Transverse colon (tissue), 4 donors: Measurements from ENCODE around the gene AP4E1.

Experiments used
- EP300 ChIP-seq: sonication (generic); formaldehyde crosslinking; IDR thresholded peaks from one replicate; pipeline ENCODE4 v1.6.1; 2017; ENCODE audit warnings: antibody characterized with exemption, low read depth
- POLR2A ChIP-seq: fragments of 450-650 bp; IDR thresholded peaks from one replicate; pipeline ENCODE4 v1.6.1; 2016; ENCODE audit warnings: antibody characterized with exemption, mild to moderate bottlenecking, moderate library complexity
- POLR2AphosphoS5 ChIP-seq, 3 donors: sonication (generic); formaldehyde crosslinking; IDR thresholded peaks; one replicate each; pipeline ENCODE4 v1.6.1; 2016; ENCODE audit warnings: antibody characterized with exemption in 3 of 3
- TF ChIP-seq, protein P1 (sequence below), 5 experiments: fragments of 200-600 bp in 3 of 5; fragments of 450-650 bp in 2 of 5; sonication (generic) in 3 of 5; IDR thresholded peaks; 1 replicate in 2 of 5; 2 replicates in 3 of 5; pipeline ENCODE4 v1.5.1; 2016 to 2017; ENCODE audit warnings: antibody characterized with exemption in 5 of 5, inconsistent platforms in 3 of 5, mild to moderate bottlenecking in 2 of 5, moderate library complexity in 1 of 5

DNA sequence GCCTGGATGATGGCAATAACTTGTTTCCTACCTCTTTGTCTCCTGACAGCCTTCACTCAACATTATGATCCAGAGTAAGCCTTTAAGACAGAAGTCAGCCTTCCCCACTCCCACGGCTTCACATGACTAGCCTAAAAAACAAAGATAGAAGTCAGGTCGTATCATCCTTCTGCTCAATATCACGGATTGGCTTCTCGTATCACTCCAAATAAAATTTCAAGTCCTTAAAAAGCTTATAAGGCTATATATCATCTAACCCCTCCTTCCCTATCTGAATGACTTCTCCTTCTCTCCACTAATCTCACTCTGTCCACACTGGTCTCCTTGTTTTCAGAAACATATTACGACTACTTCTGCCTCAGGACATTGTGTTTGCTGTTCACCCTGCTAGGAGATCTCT is 47.7 kb upstream of the AP4E1 start:
- TF ChIP-seq POLR2A (no peak), POLR2AphosphoS5 (IDR thresholded peaks at IDR 0.05) (no peak), EP300 (no peak)
- TF ChIP-seq, protein P1, sequence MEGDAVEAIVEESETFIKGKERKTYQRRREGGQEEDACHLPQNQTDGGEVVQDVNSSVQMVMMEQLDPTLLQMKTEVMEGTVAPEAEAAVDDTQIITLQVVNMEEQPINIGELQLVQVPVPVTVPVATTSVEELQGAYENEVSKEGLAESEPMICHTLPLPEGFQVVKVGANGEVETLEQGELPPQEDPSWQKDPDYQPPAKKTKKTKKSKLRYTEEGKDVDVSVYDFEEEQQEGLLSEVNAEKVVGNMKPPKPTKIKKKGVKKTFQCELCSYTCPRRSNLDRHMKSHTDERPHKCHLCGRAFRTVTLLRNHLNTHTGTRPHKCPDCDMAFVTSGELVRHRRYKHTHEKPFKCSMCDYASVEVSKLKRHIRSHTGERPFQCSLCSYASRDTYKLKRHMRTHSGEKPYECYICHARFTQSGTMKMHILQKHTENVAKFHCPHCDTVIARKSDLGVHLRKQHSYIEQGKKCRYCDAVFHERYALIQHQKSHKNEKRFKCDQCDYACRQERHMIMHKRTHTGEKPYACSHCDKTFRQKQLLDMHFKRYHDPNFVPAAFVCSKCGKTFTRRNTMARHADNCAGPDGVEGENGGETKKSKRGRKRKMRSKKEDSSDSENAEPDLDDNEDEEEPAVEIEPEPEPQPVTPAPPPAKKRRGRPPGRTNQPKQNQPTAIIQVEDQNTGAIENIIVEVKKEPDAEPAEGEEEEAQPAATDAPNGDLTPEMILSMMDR (IDR thresholded peaks at IDR 0.05): no peak
